ENCODE results near the gene HACD3.
"Not testable (repeated sequence)": the region's sequence is repeated elsewhere in the genome, so short reads cannot be mapped to it uniquely, and the experiment has no call there.

The HACD3 gene

GRCh38 chr15:65541231-65541820, 11.1 kb downstream of the HACD3 start:
- in situ Hi-C loops (cut with HindIII; ENCODE audit: low sequenced_read_pairs): no loop called here
- TF ChIP-seq CTCF (IDR thresholded peaks at IDR 0.05; ENCODE audit: low read depth, low read length): no peak
- DNase-seq (ENCODE audit: low read depth, low spot score): no peak
- no peak overlapping the region for H3K4me3 ChIP-seq (ENCODE audit: low read depth, low read length)

GRCh38 chr15:65547841-65548240, 17.6 kb downstream of the HACD3 start:
- H3K4me3 ChIP-seq (ENCODE audit: low read depth, low read length): no peak overlapping the region
- in situ Hi-C loops (cut with HindIII; ENCODE audit: low sequenced_read_pairs): no loop called here
- TF ChIP-seq CTCF (IDR thresholded peaks at IDR 0.05; ENCODE audit: low read depth, low read length): no peak
- no peak for DNase-seq (ENCODE audit: low read depth, low spot score)

- in situ Hi-C loops (cut with HindIII; ENCODE audit: low sequenced_read_pairs); H3K4me3 ChIP-seq (ENCODE audit: low read depth, low read length); DNase-seq (ENCODE audit: low read depth, low spot score): not testable (repeated sequence)
These were observed 19.0 kb downstream of the HACD3 start for GRCh38 chr15:65549288-65549687.

- H3K4me3 ChIP-seq (ENCODE audit: low read depth, low read length): no peak overlapping the region
- no peak for TF ChIP-seq CTCF (IDR thresholded peaks at IDR 0.05; ENCODE audit: low read depth, low read length)
- peak; percentile 83 for DNase-seq (ENCODE audit: low read depth, low spot score)
- in situ Hi-C loops (cut with HindIII; ENCODE audit: low sequenced_read_pairs): no loop called here
These were observed 20.4 kb downstream of the HACD3 start for GRCh38 chr15:65550681-65551098.

GRCh38 chr15:65551183-65551582, 20.9 kb downstream of the HACD3 start:
- TF ChIP-seq CTCF (IDR thresholded peaks at IDR 0.05; ENCODE audit: low read depth, low read length): no peak
- no peak for DNase-seq (ENCODE audit: low read depth, low spot score)

GRCh38 chr15:65552851-65553250, 22.6 kb downstream of the HACD3 start:
- in situ Hi-C loops (cut with HindIII; ENCODE audit: low sequenced_read_pairs); H3K4me3 ChIP-seq (ENCODE audit: low read depth, low read length); DNase-seq (ENCODE audit: low read depth, low spot score): not testable (repeated sequence)

More at GRCh38 chr15:65551183-65551582, 20.9 kb downstream of the HACD3 start:
- H3K4me3 ChIP-seq (ENCODE audit: low read depth, low read length): no peak overlapping the region
- in situ Hi-C loops (cut with HindIII; ENCODE audit: low sequenced_read_pairs): no loop called here

- DNase-seq (ENCODE audit: low read depth, low spot score): no peak
- H3K4me3 ChIP-seq (ENCODE audit: low read depth, low read length): no peak overlapping the region
- in situ Hi-C loops (cut with HindIII; ENCODE audit: low sequenced_read_pairs): no loop called here
- no peak for TF ChIP-seq CTCF (IDR thresholded peaks at IDR 0.05; ENCODE audit: low read depth, low read length)
These were observed 23.4 kb downstream of the HACD3 start for GRCh38 chr15:65553691-65554090.

GRCh38 chr15:65556622-65557021, 26.4 kb downstream of the HACD3 start:
- in situ Hi-C loops (cut with HindIII; ENCODE audit: low sequenced_read_pairs): no loop called here
- no peak for DNase-seq (ENCODE audit: low read depth, low spot score)
- no peak for TF ChIP-seq CTCF (IDR thresholded peaks at IDR 0.05; ENCODE audit: low read depth, low read length)
- H3K4me3 ChIP-seq (ENCODE audit: low read depth, low read length): no peak overlapping the region
